B cell (primary cell): ENCODE measurements around the gene NFIC. TPM values are rescaled to one million over a fixed set of nuclear protein-coding genes. Genes with fewer than 3 reads are reported as not detected.

Experiments used
- ATAC-seq: fragments of 200-7000 bp; cut with Tn5 transposase; one replicate; pipeline ENCODE4 v1.10.0; 2021; ENCODE audit warnings: low read depth, mild to moderate bottlenecking, moderate number of reproducible peaks, moderate library complexity
- CTCF ChIA-PET: fragments of 350-600 bp; sonication (Branson Sonifier 250); formaldehyde crosslinking; loops from one replicate; lab custom pipeline; 2021; ENCODE audit warnings: antibody characterized with exemption, inconsistent platforms; lab: Charles Lee
- POLR2A ChIA-PET: fragments of 350-600 bp; sonication (Branson Sonifier 250); formaldehyde crosslinking; loops from one replicate; lab custom pipeline; 2021; ENCODE audit warnings: antibody characterized with exemption; lab: Charles Lee
- DNase-seq: peaks from one replicate; pipeline ENCODE4 v3.0.0; 2013
- H2AFZ ChIP-seq: 2 replicates; pipeline ENCODE4 v1.6.1; 2012; ENCODE audit warnings: mild to moderate bottlenecking, low read depth, low read length; ENCODE audit not compliant: insufficient read depth, poor library complexity, severe bottlenecking
- H3K27ac ChIP-seq, 2 donors: 1 replicate in 1 of 2; 2 replicates in 1 of 2; pipeline ENCODE4 v1.5.1; 2012 to 2013; ENCODE audit warnings: low read length in 2 of 2, mild to moderate bottlenecking in 2 of 2, moderate library complexity in 1 of 2
- H3K27me3 ChIP-seq, 4 experiments: fragments of 200-600 bp in 1 of 4; sonication (generic) in 1 of 4; replicated peaks in 1 of 4; 1 replicate in 2 of 4; 2 replicates in 2 of 4; pipeline versions ENCODE4 v1.6.1 to v1.7.0; 2013 to 2016; ENCODE audit warnings: low read length in 3 of 4, mild to moderate bottlenecking in 2 of 4, mixed read lengths in 1 of 4, moderate library complexity in 1 of 4; ENCODE audit not compliant: insufficient read depth in 4 of 4, control insufficient read depth in 3 of 4; ENCODE audit errors: control extremely low read depth in 1 of 4
- H3K36me3 ChIP-seq, 2 experiments: replicated peaks in 1 of 2; 1 replicate in 1 of 2; 2 replicates in 1 of 2; pipeline versions ENCODE4 v1.6.1 to v1.7.1; 2013; ENCODE audit warnings: low read length in 1 of 2; ENCODE audit not compliant: insufficient read depth in 2 of 2, control insufficient read depth in 1 of 2; ENCODE audit errors: control extremely low read depth in 1 of 2, extremely low read depth in 1 of 2
- H3K4me1 ChIP-seq, 2 donors: fragments of 200-600 bp in 1 of 2; sonication (generic) in 1 of 2; 1 replicate in 1 of 2; 2 replicates in 1 of 2; pipeline versions ENCODE4 v1.5.1 to v1.6.1; 2013 to 2017; ENCODE audit warnings: low read length in 2 of 2; ENCODE audit not compliant: control insufficient read depth in 2 of 2, insufficient read depth in 2 of 2
- H3K4me2 ChIP-seq: replicated peaks from 2 replicates; pipeline ENCODE3; 2012; ENCODE audit warnings: mild to moderate bottlenecking, low read depth, low read length; ENCODE audit not compliant: poor library complexity, severe bottlenecking
- H3K4me3 ChIP-seq, 5 experiments: fragments of 200-600 bp in 1 of 5; sonication (generic) in 1 of 5; 1 replicate in 3 of 5; 2 replicates in 2 of 5; pipeline versions ENCODE4 v1.5.1 to v1.7.0; 2011 to 2016; ENCODE audit warnings: low read length in 4 of 5, mild to moderate bottlenecking in 4 of 5, low read depth in 2 of 5, control low read depth in 1 of 5, moderate library complexity in 1 of 5; ENCODE audit not compliant: insufficient read depth in 1 of 5; ENCODE audit errors: control extremely low read depth in 1 of 5, extremely low read depth in 1 of 5
- H3K79me2 ChIP-seq: fragments of 200-600 bp; sonication (generic); one replicate; pipeline ENCODE4 v1.6.0; 2016; ENCODE audit warnings: low read length; ENCODE audit not compliant: control insufficient read depth, insufficient read depth
- H3K9ac ChIP-seq: fragments of 200-600 bp; sonication (generic); 2 replicates; pipeline ENCODE4 v1.6.1; 2017; ENCODE audit warnings: mild to moderate bottlenecking, low read length, moderate library complexity
- H3K9me3 ChIP-seq, 3 donors: one replicate each; pipeline versions ENCODE4 v1.6.1 to v1.7.1; 2013; ENCODE audit warnings: low read length in 2 of 3; ENCODE audit not compliant: control insufficient read depth in 2 of 3, insufficient read depth in 1 of 3; ENCODE audit errors: control extremely low read depth in 1 of 3
- H4K20me1 ChIP-seq: 2 replicates; pipeline ENCODE4 v1.6.0; 2012; ENCODE audit warnings: mild to moderate bottlenecking, low read length; ENCODE audit not compliant: insufficient read depth, control insufficient read depth, poor library complexity, severe bottlenecking
- H3K27ac Mint-ChIP-seq: one replicate; pipeline ENCODE4 v1.8.0; 2021; ENCODE audit warnings: mixed read lengths
- H3K27me3 Mint-ChIP-seq: one replicate; pipeline ENCODE4 v1.8.0; 2021; ENCODE audit warnings: mixed read lengths
- H3K4me1 Mint-ChIP-seq: one replicate; pipeline ENCODE4 v1.8.0; 2021; ENCODE audit warnings: mixed read lengths
- H3K4me3 Mint-ChIP-seq: one replicate; pipeline ENCODE4 v1.8.0; 2021; ENCODE audit warnings: mixed read lengths
- H3K9me3 Mint-ChIP-seq: one replicate; pipeline ENCODE4 v1.8.0; 2022; ENCODE audit warnings: mixed read lengths; ENCODE audit not compliant: insufficient read depth
- CTCF ChIP-seq: fragments of 200-600 bp; IDR thresholded peaks from one replicate; pipeline ENCODE4 v1.8.0; 2022; ENCODE audit warnings: antibody characterized with exemption, mild to moderate bottlenecking
- EZH2 ChIP-seq: IDR thresholded peaks from 2 replicates; pipeline ENCODE4 v1.6.1; 2012; ENCODE audit warnings: borderline replicate concordance, low read depth, mild to moderate bottlenecking, moderate library complexity, low read length; ENCODE audit not compliant: insufficient read depth, poor library complexity, severe bottlenecking
- whole genome bisulfite sequencing: methylation state at CpG from one replicate; pipeline ENCODE4 v1.1.5; 2013; ENCODE audit warnings: missing lambda C conversion rate; ENCODE audit not compliant: insufficient coverage; 5-methylcytosine and 5-hydroxymethylcytosine counted together
- intact Hi-C: fragments of 100-400 bp; cut with micrococcal nuclease; formaldehyde crosslinking; loops from one replicate; pipeline ENCODE4 v1.10.0; 2022
- polyA plus RNA-seq: library from polyadenylated mRNA; depleted of rRNA; stranded (reverse); fragments of >200 nt; gene quantifications from 2 replicates; pipeline ENCODE4 v1.2.3, GENCODE V29; 2012
- total RNA-seq, 2 donors: library from RNA; stranded (reverse); fragments of 120-200 nt in 1 of 2; gene quantifications; 1 replicate in 1 of 2; 2 replicates in 1 of 2; pipeline versions ENCODE4 v1.2.3 to v1.2.4, GENCODE V29; 2013 to 2022

NFIC gene
- total and polyA plus RNA-seq, 2 donors (not counting 1 experiment from before 2014, with no cell fraction given), result 3.8 to 23.6 TPM

DNA sequence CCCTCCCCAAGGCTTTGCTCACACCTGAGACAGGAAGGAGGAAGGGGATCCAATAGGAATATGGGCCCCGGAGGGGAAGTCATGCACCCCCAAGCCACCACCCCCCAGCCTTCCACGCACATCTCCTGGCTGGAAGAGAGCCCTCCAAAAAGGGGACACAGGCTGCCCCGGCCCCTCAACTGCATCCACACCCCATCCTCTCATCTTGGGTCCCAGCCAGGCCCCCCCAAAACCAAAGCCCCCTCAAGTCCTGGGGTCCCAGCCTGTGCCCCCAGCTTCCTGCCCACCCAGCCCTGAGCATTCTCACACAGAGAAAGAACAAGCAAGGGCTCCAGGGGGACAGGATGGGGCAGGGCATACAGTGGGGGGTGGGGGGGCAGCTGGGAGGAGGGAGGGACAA is 101.8 kb downstream of the NFIC start:
- ChIA-PET POLR2A (no interaction called here), CTCF (interaction anchor here (1.0 to 3.7 kb wide), 3 partner anchors 17 to 163 kb away, joined by 3 to 16 read pairs (median 3); no protein-coding TSS in a partner anchor)
- H3K9me3 ChIP-seq, result peaks cover 0 to 11% (median 3%) of the 10 kb centered on the region in 3 donors
- no peaks in the 10 kb centered on the region for H3K36me3 ChIP-seq
- 89% methylated on average over 1 of the region's 3 CpGs for WGBS
- Mint-ChIP-seq H3K9me3 (peaks cover 3% of the 10 kb centered on the region), H3K4me1 (no peaks in the 10 kb centered on the region), H3K27me3 (peaks cover 4% of the 10 kb centered on the region), H3K27ac (no peak overlapping the region), H3K4me3 (no peak overlapping the region)
- H3K27ac ChIP-seq, result no peak overlapping the region
- H3K4me1 ChIP-seq, result no peaks in the 10 kb centered on the region
- intact Hi-C loops, result no loop called here
- H3K79me2 ChIP-seq, result no peaks in the 10 kb centered on the region
- no peaks in the 10 kb centered on the region for H4K20me1 ChIP-seq
- no peak overlapping the region for H3K4me2 ChIP-seq
- no peak overlapping the region for H3K4me3 ChIP-seq
- no peak overlapping the region for H2AFZ ChIP-seq
- no peak overlapping the region for H3K9ac ChIP-seq
- H3K27me3 ChIP-seq, result peaks cover 0 to 2% (median 0%) of the 10 kb centered on the region in 4 experiments
- TF ChIP-seq EZH2, result no peak
- TF ChIP-seq CTCF, result no peak
- DNase-seq (no peak), ATAC-seq (no peak)

DNA sequence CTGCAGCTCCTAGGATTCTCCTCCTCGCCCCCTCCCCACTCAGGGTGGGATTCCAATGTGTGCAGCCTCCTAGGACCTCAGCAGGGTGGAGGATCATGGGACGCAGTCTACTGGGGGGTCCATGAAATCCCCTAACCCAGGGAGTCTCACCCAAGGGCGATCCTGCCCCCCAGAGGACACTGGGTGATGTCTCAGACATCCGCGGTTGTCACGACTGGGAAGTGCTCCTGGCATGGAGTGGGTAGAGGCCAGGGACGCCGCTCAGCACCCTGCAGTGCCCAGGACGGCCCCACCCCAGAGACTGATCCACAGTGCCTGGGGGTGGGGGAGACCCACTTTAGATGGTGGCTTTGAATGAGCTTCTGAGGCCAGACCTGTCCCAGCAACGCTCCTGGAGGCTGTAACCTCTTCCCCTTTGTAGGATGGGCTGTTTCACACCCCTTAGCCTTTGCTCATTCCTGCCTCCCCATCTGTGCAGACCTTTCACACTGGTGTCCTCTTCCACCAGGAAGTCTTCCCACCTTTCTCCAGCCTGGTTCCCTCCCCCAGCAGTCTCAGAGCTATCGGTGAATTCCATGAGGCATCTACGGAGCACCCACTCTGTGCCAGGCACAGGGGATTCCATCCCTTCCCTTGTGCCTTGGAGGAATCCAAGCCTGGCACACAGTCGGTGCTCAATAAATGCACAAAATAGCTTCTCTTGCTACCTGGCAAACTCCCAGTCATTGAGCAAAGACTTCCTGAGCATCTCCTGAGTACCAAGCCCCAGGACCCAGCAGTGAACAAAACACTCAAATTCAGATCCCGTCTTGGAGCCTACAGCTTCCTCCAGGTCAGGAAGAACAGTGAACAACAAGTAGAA is 103.5 kb downstream of the NFIC start:
- peaks cover 3% of the 10 kb centered on the region for H3K9me3 Mint-ChIP-seq
- no peak overlapping the region for H3K4me2 ChIP-seq
- no peak overlapping the region for H3K27ac Mint-ChIP-seq
- H3K27me3 Mint-ChIP-seq, result peaks cover 4% of the 10 kb centered on the region
- no peak overlapping the region for H3K27ac ChIP-seq
- CTCF ChIA-PET, result interaction anchor here (1.3 to 3.7 kb wide), 4 partner anchors 10 to 144 kb away, joined by 5 to 16 read pairs (median 9); partner anchors contain the start of gene SMIM24
- H3K4me1 ChIP-seq, result no peaks in the 10 kb centered on the region
- no peak overlapping the region for H2AFZ ChIP-seq
- TF ChIP-seq CTCF (no peak), EZH2 (no peak)
- H3K9ac ChIP-seq, result no peak overlapping the region
- WGBS, result 74% methylated on average over 14 of the region's 14 CpGs
- intact Hi-C loops, result no loop called here
- H3K79me2 ChIP-seq, result no peaks in the 10 kb centered on the region
- no peaks in the 10 kb centered on the region for H4K20me1 ChIP-seq
- H3K27me3 ChIP-seq, result peaks cover 0 to 2% (median 0%) of the 10 kb centered on the region in 4 experiments
- H3K4me3 Mint-ChIP-seq, result no peak overlapping the region
- no peak for DNase-seq
- no peak for ATAC-seq
- POLR2A ChIA-PET, result no interaction called here
- no peaks in the 10 kb centered on the region for H3K36me3 ChIP-seq
- H3K4me1 Mint-ChIP-seq, result no peaks in the 10 kb centered on the region
- peaks cover 0 to 11% (median 3%) of the 10 kb centered on the region in 3 donors for H3K9me3 ChIP-seq
- H3K4me3 ChIP-seq, result no peak overlapping the region
